ENCODE data around the gene TOM1L1. TPM values are rescaled to one million over a fixed set of nuclear protein-coding genes. Genes with fewer than 3 reads are reported as not detected.

Gene TOM1L1
- total RNA-seq, 1 donor from 2014 or later: 0.20 TPM

GRCh38 chr17:54947396-54947795 lies 46.7 kb downstream of the TOM1L1 start:
- no peak for DNase-seq (ENCODE audit: low read depth in 2 of 2)

GRCh38 chr17:54948380-54948779 lies 47.7 kb downstream of the TOM1L1 start:
- DNase-seq (ENCODE audit: low read depth in 2 of 2): peak; percentile 15 to 96

- no peak for DNase-seq (ENCODE audit: low read depth in 2 of 2)
Measured at GRCh38 chr17:54950116-54950515, 49.5 kb downstream of the TOM1L1 start.

- no peak for DNase-seq (ENCODE audit: low read depth in 2 of 2)
Measured at GRCh38 chr17:54951286-54951685, 50.6 kb downstream of the TOM1L1 start.

GRCh38 chr17:54956791-54957190 lies 56.1 kb downstream of the TOM1L1 start:
- DNase-seq (ENCODE audit: low read depth in 2 of 2): no peak

- DNase-seq (ENCODE audit: low read depth in 2 of 2): no peak
Measured at GRCh38 chr17:54967621-54968261, 67.1 kb downstream of the TOM1L1 start.

GRCh38 chr17:54968262-54968987 lies 67.8 kb downstream of the TOM1L1 start, which contains the start of the genes COX11 and STXBP4:
Gene COX11, minus strand, starts transcription at chr17:54968654. Its CDS starts 8 bp downstream, at chr17:54968646.
Gene STXBP4, plus strand, starts transcription at chr17:54968765. Its CDS starts 17,455 bp downstream, at chr17:54986220.
- DNase-seq (ENCODE audit: low read depth in 2 of 2): peak; percentile 98

- peak; percentile 48 to 55 for DNase-seq (ENCODE audit: low read depth in 2 of 2)
Measured at GRCh38 chr17:54968988-54969332, 68.3 kb downstream of the TOM1L1 start.

- DNase-seq (ENCODE audit: low read depth in 2 of 2): no peak
Measured at GRCh38 chr17:54969658-54970572, 69.3 kb downstream of the TOM1L1 start.

- DNase-seq (ENCODE audit: low read depth in 2 of 2): no peak
Measured at GRCh38 chr17:54971147-54971546, 70.5 kb downstream of the TOM1L1 start.

GRCh38 chr17:54971901-54972300 lies 71.2 kb downstream of the TOM1L1 start:
- no peak for DNase-seq (ENCODE audit: low read depth in 2 of 2)

- no peak for DNase-seq (ENCODE audit: low read depth in 2 of 2)
Measured at GRCh38 chr17:54972406-54973138, 71.9 kb downstream of the TOM1L1 start.

- DNase-seq (ENCODE audit: low read depth in 2 of 2): no peak
Measured at GRCh38 chr17:54974759-54975158, 74.1 kb downstream of the TOM1L1 start.

- DNase-seq (ENCODE audit: low read depth in 2 of 2): no peak
Measured at GRCh38 chr17:54976316-54976715, 75.7 kb downstream of the TOM1L1 start.

- no peak for DNase-seq (ENCODE audit: low read depth in 2 of 2)
Measured at GRCh38 chr17:54977744-54978143, 77.1 kb downstream of the TOM1L1 start.

GRCh38 chr17:54979657-54980056 lies 79.0 kb downstream of the TOM1L1 start:
- no peak for DNase-seq (ENCODE audit: low read depth in 2 of 2)

- DNase-seq (ENCODE audit: low read depth in 2 of 2): no peak
Measured at GRCh38 chr17:54980375-54980774, 79.7 kb downstream of the TOM1L1 start.

GRCh38 chr17:54982399-54982798 lies 81.7 kb downstream of the TOM1L1 start:
- peak in 1 of 2 donors; percentile 61 for DNase-seq (ENCODE audit: low read depth in 2 of 2)

GRCh38 chr17:54983260-54983659 lies 82.6 kb downstream of the TOM1L1 start:
- DNase-seq (ENCODE audit: low read depth in 2 of 2): no peak

GRCh38 chr17:54985476-54985875 lies 84.8 kb downstream of the TOM1L1 start:
- DNase-seq (ENCODE audit: low read depth in 2 of 2): peak in 1 of 2 donors; percentile 10

GRCh38 chr17:54990118-54990517 lies 89.5 kb downstream of the TOM1L1 start:
- no peak for DNase-seq (ENCODE audit: low read depth in 2 of 2)
